ENCODE results near the gene UPF2.
"Not testable (repeated sequence)": the region's sequence is repeated elsewhere in the genome, so short reads cannot be mapped to it uniquely, and the experiment has no call there.

UPF2 gene

GRCh38 chr10:12042797-12043651 lies at the start of gene UPF2:
UPF2 (minus strand) TSS chr10:12042809; CDS start chr10:12035423, 7,386 bp downstream.
- peak; percentile 97 for DNase-seq

- DNase-seq: no peak
Observed at GRCh38 chr10:12091421-12091820, 48.8 kb upstream of the UPF2 start.

GRCh38 chr10:12088919-12089318 lies 46.3 kb upstream of the UPF2 start:
- no peak for DNase-seq

- DNase-seq: no peak
Observed at GRCh38 chr10:12081879-12082557, 39.4 kb upstream of the UPF2 start.

- no peak for DNase-seq
Observed at GRCh38 chr10:12081470-12081869, 38.9 kb upstream of the UPF2 start.

- no peak for DNase-seq
Observed at GRCh38 chr10:12077580-12078180, 35.1 kb upstream of the UPF2 start.

- no peak for DNase-seq
Observed at GRCh38 chr10:12073526-12073925, 30.9 kb upstream of the UPF2 start.

- DNase-seq: not testable (repeated sequence)
Observed at GRCh38 chr10:12071441-12071840, 28.8 kb upstream of the UPF2 start.

- DNase-seq: peak; percentile 97
Observed at GRCh38 chr10:12068449-12069269, 26.1 kb upstream of the UPF2 start, which contains the start of gene DHTKD1. DHTKD1 (plus strand) TSS chr10:12068954; CDS start chr10:12069034, 80 bp downstream.

- no peak for DNase-seq
Observed at GRCh38 chr10:12067336-12067735, 24.7 kb upstream of the UPF2 start.

- DNase-seq: no peak
Observed at GRCh38 chr10:12063483-12063818, 20.8 kb upstream of the UPF2 start.

GRCh38 chr10:12062754-12063482 lies 20.3 kb upstream of the UPF2 start:
- no peak for DNase-seq

- DNase-seq: no peak
Observed at GRCh38 chr10:12061124-12061523, 18.5 kb upstream of the UPF2 start.

GRCh38 chr10:12056748-12057147 lies 14.1 kb upstream of the UPF2 start:
- no peak for DNase-seq

GRCh38 chr10:12055732-12056131 lies 13.1 kb upstream of the UPF2 start:
- no peak for DNase-seq

GRCh38 chr10:12051241-12051640 lies 8.6 kb upstream of the UPF2 start:
- no peak for DNase-seq

- no peak for DNase-seq
Observed at GRCh38 chr10:12050528-12050927, 7.9 kb upstream of the UPF2 start.

- no peak for DNase-seq
Observed at GRCh38 chr10:12048547-12048946, 5.9 kb upstream of the UPF2 start.

- DNase-seq: no peak
Observed at GRCh38 chr10:12045596-12045995, 3.0 kb upstream of the UPF2 start.

GRCh38 chr10:12042409-12042796 lies 206 bp downstream of the UPF2 start:
- DNase-seq: peak; percentile 40

- peak; percentile 25 for DNase-seq
Observed at GRCh38 chr10:12041766-12042408, 722 bp downstream of the UPF2 start.
